ENCODE measurements around the gene CES3. TPM values are rescaled to one million over a fixed set of nuclear protein-coding genes. Genes with fewer than 3 reads are reported as not detected.

CES3 gene
- total RNA-seq, 1 experiment from 2014 or later = 0.53 TPM

Small RNAs within 50 kb of the gene (small RNA-seq; reads per million reads assigned to genes)
- gene RN7SL543P = not detected

Other genes with a start within 250 kb of the CES3 start
- gene DYNC1LI2, start 209.7 kb upstream of the CES3 start, total RNA-seq (2014; rRNA removed; shearing (Covaris generic)) = 29.6 and 52.9 TPM in 2 replicates
- gene TERB1, start 159.7 kb upstream of the CES3 start, total RNA-seq (2014; rRNA removed; shearing (Covaris generic)) = not detected in 2 replicates
- 86.8 and 93.6 TPM in 2 replicates for gene NAE1, start 130.3 kb upstream of the CES3 start, total RNA-seq (2014; rRNA removed; shearing (Covaris generic))
- gene CA7, start 116.9 kb upstream of the CES3 start, total RNA-seq (2014; rRNA removed; shearing (Covaris generic)) = not detected in 2 replicates
- 10.6 and 12.1 TPM in 2 replicates for gene PDP2, start 80.8 kb upstream of the CES3 start, total RNA-seq (2014; rRNA removed; shearing (Covaris generic))
- gene CDH16, start 42.4 kb upstream of the CES3 start, total RNA-seq (2014; rRNA removed; shearing (Covaris generic)) = not detected in 2 replicates
- gene RRAD, start 35.7 kb upstream of the CES3 start, total RNA-seq (2014; rRNA removed; shearing (Covaris generic)) = 0.13 TPM in 1 of 2 replicates, not detected in the other
- 230 and 244 TPM in 2 replicates for gene CIAO2B, start 26.9 kb upstream of the CES3 start, total RNA-seq (2014; rRNA removed; shearing (Covaris generic))
- 19.3 and 24.0 TPM in 2 replicates for gene CES2, start 25.8 kb upstream of the CES3 start, total RNA-seq (2014; rRNA removed; shearing (Covaris generic))
- gene CES4A, start 27.3 kb downstream of the CES3 start, total RNA-seq (2014; rRNA removed; shearing (Covaris generic)) = not detected in 2 replicates
- gene CBFB, start 67.9 kb downstream of the CES3 start, total RNA-seq (2014; rRNA removed; shearing (Covaris generic)) = 62.7 and 93.7 TPM in 2 replicates
- 12.1 and 23.8 TPM in 2 replicates for gene PHAF1, start 148.7 kb downstream of the CES3 start, total RNA-seq (2014; rRNA removed; shearing (Covaris generic))
- gene B3GNT9, start 189.7 kb downstream of the CES3 start, total RNA-seq (2014; rRNA removed; shearing (Covaris generic)) = 2.8 and 5.6 TPM in 2 replicates
- gene TRADD, start 198.6 kb downstream of the CES3 start, total RNA-seq (2014; rRNA removed; shearing (Covaris generic)) = 10.9 and 13.7 TPM in 2 replicates
- gene FBXL8, start 198.7 kb downstream of the CES3 start, total RNA-seq (2014; rRNA removed; shearing (Covaris generic)) = 10.3 and 12.8 TPM in 2 replicates
- 9.0 and 11.0 TPM in 2 replicates for gene HSF4, start 203.5 kb downstream of the CES3 start, total RNA-seq (2014; rRNA removed; shearing (Covaris generic))
- gene NOL3, start 209.3 kb downstream of the CES3 start, total RNA-seq (2014; rRNA removed; shearing (Covaris generic)) = 18.4 and 22.8 TPM in 2 replicates
- gene MATCAP1, start 222.7 kb downstream of the CES3 start, total RNA-seq (2014; rRNA removed; shearing (Covaris generic)) = 7.0 and 11.6 TPM in 2 replicates
- 1.1 and 1.6 TPM in 2 replicates for gene EXOC3L1, start 228.9 kb downstream of the CES3 start, total RNA-seq (2014; rRNA removed; shearing (Covaris generic))
- 201 and 230 TPM in 2 replicates for gene E2F4, start 230.9 kb downstream of the CES3 start, total RNA-seq (2014; rRNA removed; shearing (Covaris generic))
- 2.6 and 3.0 TPM in 2 replicates for gene ELMO3, start 237.9 kb downstream of the CES3 start, total RNA-seq (2014; rRNA removed; shearing (Covaris generic))